ENCODE data around the gene GBGT1.

GBGT1 gene

DNA sequence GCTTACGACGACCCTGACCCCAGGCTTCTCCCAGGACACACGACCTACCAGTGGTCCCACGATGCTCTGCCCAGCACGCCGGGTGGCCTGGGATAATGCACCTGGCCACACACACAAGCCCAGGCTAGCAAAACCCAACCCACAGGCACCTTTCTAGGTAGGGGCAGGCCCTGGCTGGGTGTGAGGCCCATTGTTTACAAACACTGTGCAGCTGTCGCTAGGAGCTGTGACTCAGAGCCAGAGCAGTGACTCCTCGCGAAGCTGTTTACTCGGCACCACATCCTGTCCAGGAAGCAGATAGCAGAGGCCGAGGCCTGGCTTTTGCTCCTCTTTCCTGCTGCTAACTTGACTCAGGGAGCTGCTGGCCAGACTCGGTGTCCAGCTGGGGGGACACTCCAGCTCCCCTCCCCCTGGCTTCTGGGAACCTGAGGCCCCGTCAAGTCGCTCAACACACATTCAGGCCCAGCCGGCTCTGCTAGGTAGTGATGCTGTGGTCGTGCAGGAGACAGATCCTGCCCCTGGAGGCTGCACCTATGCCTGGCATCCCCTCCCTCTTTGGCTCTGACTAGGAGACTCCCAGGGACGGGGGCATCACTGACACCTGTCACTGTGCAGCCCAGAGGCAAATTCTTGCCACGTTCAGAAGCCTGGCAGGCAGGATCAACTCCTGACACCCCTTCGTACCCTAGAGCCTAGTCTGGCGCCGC, 29.9 kb downstream of the GBGT1 start:
- DNase-seq (peak; percentile 55), ATAC-seq (ENCODE audit: insufficient read depth, low read depth) (peak; percentile 62)
- Histone ChIP-seq H3K27ac (ENCODE audit: low read length) (peak overlapping the region; percentile 52), H2AFZ (ENCODE audit: low read depth, low read length) (no peak overlapping the region), H3K4me3 (ENCODE audit: low read depth in 1 of 2, low read length in 2 of 2) (no peak overlapping the region), H3K9ac (ENCODE audit: low read depth, low read length) (no peak overlapping the region), H3K36me3 (ENCODE audit: insufficient read depth, low read length) (peaks cover 3% of the 10 kb centered on the region; the same call in 1 of the 2 replicates), H3K79me2 (ENCODE audit: insufficient read depth, low read length) (peaks cover 75% of the 10 kb centered on the region), H3K4me2 (ENCODE audit: insufficient read depth, low read length) (no peak overlapping the region), H3K9me3 (ENCODE audit: insufficient read depth, low read length, severe bottlenecking) (no peaks in the 10 kb centered on the region), H3K4me1 (ENCODE audit: insufficient read depth, low read length) (peaks cover 42% of the 10 kb centered on the region), H4K20me1 (ENCODE audit: insufficient read depth, low read length) (peaks cover 69% of the 10 kb centered on the region), H3K27me3 (ENCODE audit: insufficient read depth, low read length, poor library complexity) (no peaks in the 10 kb centered on the region)
- TF ChIP-seq, protein P1, sequence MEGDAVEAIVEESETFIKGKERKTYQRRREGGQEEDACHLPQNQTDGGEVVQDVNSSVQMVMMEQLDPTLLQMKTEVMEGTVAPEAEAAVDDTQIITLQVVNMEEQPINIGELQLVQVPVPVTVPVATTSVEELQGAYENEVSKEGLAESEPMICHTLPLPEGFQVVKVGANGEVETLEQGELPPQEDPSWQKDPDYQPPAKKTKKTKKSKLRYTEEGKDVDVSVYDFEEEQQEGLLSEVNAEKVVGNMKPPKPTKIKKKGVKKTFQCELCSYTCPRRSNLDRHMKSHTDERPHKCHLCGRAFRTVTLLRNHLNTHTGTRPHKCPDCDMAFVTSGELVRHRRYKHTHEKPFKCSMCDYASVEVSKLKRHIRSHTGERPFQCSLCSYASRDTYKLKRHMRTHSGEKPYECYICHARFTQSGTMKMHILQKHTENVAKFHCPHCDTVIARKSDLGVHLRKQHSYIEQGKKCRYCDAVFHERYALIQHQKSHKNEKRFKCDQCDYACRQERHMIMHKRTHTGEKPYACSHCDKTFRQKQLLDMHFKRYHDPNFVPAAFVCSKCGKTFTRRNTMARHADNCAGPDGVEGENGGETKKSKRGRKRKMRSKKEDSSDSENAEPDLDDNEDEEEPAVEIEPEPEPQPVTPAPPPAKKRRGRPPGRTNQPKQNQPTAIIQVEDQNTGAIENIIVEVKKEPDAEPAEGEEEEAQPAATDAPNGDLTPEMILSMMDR (IDR thresholded peaks at IDR 0.05; ENCODE audit: borderline replicate concordance, extremely low read depth, low read length, poor library complexity, severe bottlenecking), result no peak
- TF ChIP-seq EZH2 (IDR thresholded peaks at IDR 0.05; ENCODE audit: borderline replicate concordance, low read depth, low read length, severe bottlenecking), result no peak

DNA sequence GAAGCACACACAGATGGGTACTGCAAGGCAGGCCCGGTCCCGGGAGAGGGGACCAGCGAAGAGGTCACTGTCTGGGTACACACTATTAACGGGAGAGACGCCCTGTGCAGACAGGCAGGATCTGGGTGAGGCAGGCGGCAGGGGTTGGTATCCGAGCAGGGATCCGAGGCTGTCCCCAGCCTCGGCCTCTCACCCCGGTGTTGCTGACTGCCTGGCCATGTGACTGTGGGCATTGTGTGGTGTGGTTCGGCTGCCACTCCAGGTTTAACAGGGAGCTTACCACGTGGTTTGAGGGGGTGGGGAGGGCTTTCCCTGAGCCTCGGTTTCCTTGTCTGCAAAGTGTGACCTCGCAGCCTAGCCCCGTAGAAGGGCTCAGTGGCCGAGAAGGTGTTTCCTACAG, 31.5 kb downstream of the GBGT1 start:
- no peak overlapping the region for H3K4me2 ChIP-seq (ENCODE audit: insufficient read depth, low read length)
- H3K79me2 ChIP-seq (ENCODE audit: insufficient read depth, low read length), result peaks cover 71% of the 10 kb centered on the region
- ATAC-seq (ENCODE audit: insufficient read depth, low read depth), result no peak

DNA sequence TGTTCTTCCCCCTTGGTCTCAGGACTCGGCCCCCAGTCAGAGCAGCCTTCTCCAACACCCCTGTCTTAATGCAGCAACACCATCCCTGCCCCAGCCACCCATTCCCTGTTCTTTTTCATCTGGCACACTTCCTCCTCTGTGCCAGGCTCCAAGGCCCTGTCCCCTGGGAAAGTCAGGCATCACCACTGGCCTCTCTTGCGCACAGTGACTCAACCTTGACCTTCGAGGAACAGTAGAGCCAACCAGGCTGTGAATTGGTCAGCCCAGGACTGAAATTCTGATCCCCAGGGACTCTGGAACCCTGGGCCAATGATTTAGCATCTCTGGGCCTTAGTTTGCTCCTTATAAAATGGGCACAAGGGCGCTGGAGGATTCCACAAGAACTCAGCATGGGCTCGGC, 32.2 kb downstream of the GBGT1 start:
- peak overlapping the region; percentile 42 for H3K27ac ChIP-seq (ENCODE audit: low read length)
- H3K4me3 ChIP-seq (ENCODE audit: low read depth in 1 of 2, low read length in 2 of 2), result no peak overlapping the region
- H3K4me2 ChIP-seq (ENCODE audit: insufficient read depth, low read length), result peak overlapping the region; percentile 11; the same call in 1 of the 2 replicates
- no peak for TF ChIP-seq EZH2 (IDR thresholded peaks at IDR 0.05; ENCODE audit: borderline replicate concordance, low read depth, low read length, severe bottlenecking)
- TF ChIP-seq, protein P1 (IDR thresholded peaks at IDR 0.05; ENCODE audit: borderline replicate concordance, extremely low read depth, low read length, poor library complexity, severe bottlenecking), result no peak
- H3K4me1 ChIP-seq (ENCODE audit: insufficient read depth, low read length), result peaks cover 40% of the 10 kb centered on the region
- ATAC-seq (ENCODE audit: insufficient read depth, low read depth) (no peak), DNase-seq (no peak)
- H3K36me3 ChIP-seq (ENCODE audit: insufficient read depth, low read length), result peaks cover 3% of the 10 kb centered on the region; the same call in 1 of the 2 replicates
- no peak overlapping the region for H2AFZ ChIP-seq (ENCODE audit: low read depth, low read length)
- no peak overlapping the region for H3K9ac ChIP-seq (ENCODE audit: low read depth, low read length)
- no peaks in the 10 kb centered on the region for H3K27me3 ChIP-seq (ENCODE audit: insufficient read depth, low read length, poor library complexity)
- H3K9me3 ChIP-seq (ENCODE audit: insufficient read depth, low read length, severe bottlenecking), result no peaks in the 10 kb centered on the region
- H3K79me2 ChIP-seq (ENCODE audit: insufficient read depth, low read length), result peaks cover 73% of the 10 kb centered on the region
- peaks cover 72% of the 10 kb centered on the region for H4K20me1 ChIP-seq (ENCODE audit: insufficient read depth, low read length)

More for the DNA sequence above, 31.5 kb downstream of the GBGT1 start:
- Histone ChIP-seq H3K27me3 (ENCODE audit: insufficient read depth, low read length, poor library complexity) (no peaks in the 10 kb centered on the region), H3K4me1 (ENCODE audit: insufficient read depth, low read length) (peaks cover 40% of the 10 kb centered on the region), H4K20me1 (ENCODE audit: insufficient read depth, low read length) (peaks cover 67% of the 10 kb centered on the region), H3K4me3 (ENCODE audit: low read depth in 1 of 2, low read length in 2 of 2) (no peak overlapping the region), H3K36me3 (ENCODE audit: insufficient read depth, low read length) (peaks cover 3% of the 10 kb centered on the region; the same call in 1 of the 2 replicates), H2AFZ (ENCODE audit: low read depth, low read length) (no peak overlapping the region), H3K9ac (ENCODE audit: low read depth, low read length) (no peak overlapping the region), H3K9me3 (ENCODE audit: insufficient read depth, low read length, severe bottlenecking) (no peaks in the 10 kb centered on the region), H3K27ac (ENCODE audit: low read length) (no peak overlapping the region; the same call in 1 of the 2 replicates)
- TF ChIP-seq, protein P1 (IDR thresholded peaks at IDR 0.05; ENCODE audit: borderline replicate concordance, extremely low read depth, low read length, poor library complexity, severe bottlenecking), result no peak
- no peak for TF ChIP-seq EZH2 (IDR thresholded peaks at IDR 0.05; ENCODE audit: borderline replicate concordance, low read depth, low read length, severe bottlenecking)
- DNase-seq, result no peak

Data from DND-41 (cell line).